Tibial nerve (tissue), 4 donors: ENCODE results near the gene SPDYE4. TPM values are rescaled to one million over a fixed set of nuclear protein-coding genes. Genes with fewer than 3 reads are reported as not detected.

Source experiments
- DNase-seq, 2 donors: peaks; one replicate each; pipeline ENCODE4 v3.0.0-alpha.2; 2019; ENCODE audit warnings: low spot score in 2 of 2
- H3K27ac ChIP-seq, 4 donors: fragments of 200-600 bp; sonication (generic) in 3 of 4; one replicate each; pipeline ENCODE4 v1.5.1; 2017 to 2019; ENCODE audit warnings: mild to moderate bottlenecking in 1 of 4
- H3K27me3 ChIP-seq, 2 donors: fragments of 200-600 bp; sonication (generic) in 1 of 2; one replicate each; pipeline versions ENCODE4 v1.5.1 to v1.6.0; 2017 to 2019
- H3K36me3 ChIP-seq, 3 donors: fragments of 200-600 bp; sonication (generic); one replicate each; pipeline ENCODE4 v1.5.1; 2018 to 2019
- H3K4me1 ChIP-seq, 4 donors: fragments of 200-600 bp; sonication (generic) in 3 of 4; one replicate each; pipeline ENCODE4 v1.5.1; 2017 to 2019
- H3K4me3 ChIP-seq, 4 donors: fragments of 200-600 bp; sonication (generic) in 3 of 4; one replicate each; pipeline ENCODE4 v1.5.1; 2017 to 2019; ENCODE audit warnings: mild to moderate bottlenecking in 1 of 4, moderate library complexity in 1 of 4
- H3K9me3 ChIP-seq, 4 donors: fragments of 200-600 bp; sonication (generic) in 3 of 4; one replicate each; pipeline ENCODE4 v1.5.1; 2017 to 2019
- CTCF ChIP-seq, 5 experiments: fragments of 200-600 bp in 3 of 5; fragments of 450-650 bp in 2 of 5; sonication (generic) in 3 of 5; IDR thresholded peaks; one replicate each; pipeline ENCODE4 v1.5.1; 2016 to 2019; ENCODE audit warnings: antibody characterized with exemption in 5 of 5, mild to moderate bottlenecking in 3 of 5, moderate library complexity in 2 of 5
- EP300 ChIP-seq, 2 donors: sonication (generic); formaldehyde crosslinking; IDR thresholded peaks; one replicate each; pipeline ENCODE4 v1.6.1; 2017; ENCODE audit warnings: antibody characterized with exemption in 2 of 2, mild to moderate bottlenecking in 1 of 2
- POLR2A ChIP-seq, 2 donors: fragments of 450-650 bp; IDR thresholded peaks; one replicate each; pipeline ENCODE4 v1.6.1; 2017; ENCODE audit warnings: antibody characterized with exemption in 2 of 2, mild to moderate bottlenecking in 2 of 2, moderate library complexity in 2 of 2
- WGBS, 2 donors: methylation state at CpG; one replicate each; pipeline ENCODE4 v1.1.5; 2018; 5-methylcytosine and 5-hydroxymethylcytosine counted together
- total RNA-seq, 4 donors: library from RNA; depleted of rRNA; stranded (reverse); fragments of >200 nt; gene quantifications; one replicate each; pipeline ENCODE4 v1.1.0, GENCODE V29; 2016

SPDYE4 gene
- total RNA-seq, 4 donors from 2014 or later, result not detected

GRCh38 chr17:8781776-8782175, 23.4 kb upstream of the SPDYE4 start:
- Histone ChIP-seq H3K4me3 (no peak overlapping the region), H3K9me3 (peaks cover 0 to 4% (median 0%) of the 10 kb centered on the region in 4 donors), H3K36me3 (no peaks in the 10 kb centered on the region), H3K27me3 (no peaks in the 10 kb centered on the region), H3K4me1 (peaks cover 0 to 12% (median 0%) of the 10 kb centered on the region in 4 donors), H3K27ac (no peak overlapping the region)
- 64 to 83% methylated on average over 4 of the region's 4 CpGs for WGBS, 2 donors
- no peak for DNase-seq
- TF ChIP-seq POLR2A (IDR thresholded peaks at IDR 0.05), result no peak
- TF ChIP-seq CTCF (IDR thresholded peaks at IDR 0.05), result no peak
- peak in 1 of 2 donors; percentile 21 for TF ChIP-seq EP300 (IDR thresholded peaks at IDR 0.05)

GRCh38 chr17:8776881-8777280, 18.5 kb upstream of the SPDYE4 start:
- no peak overlapping the region for H3K27ac ChIP-seq
- DNase-seq, result no peak
- TF ChIP-seq POLR2A (IDR thresholded peaks at IDR 0.05), result no peak
- peak in 1 of 2 donors; percentile 3 for TF ChIP-seq EP300 (IDR thresholded peaks at IDR 0.05)
- peaks cover 0 to 14% (median 0%) of the 10 kb centered on the region in 4 donors for H3K9me3 ChIP-seq
- WGBS, 2 donors, result 56% methylated on average over 1 of the region's 1 CpG
- no peak overlapping the region for H3K4me3 ChIP-seq
- peaks cover 0 to 14% (median 0%) of the 10 kb centered on the region in 4 donors for H3K4me1 ChIP-seq
- no peaks in the 10 kb centered on the region for H3K36me3 ChIP-seq
- H3K27me3 ChIP-seq, result no peaks in the 10 kb centered on the region

- Histone ChIP-seq H3K27ac (no peak overlapping the region), H3K36me3 (no peaks in the 10 kb centered on the region), H3K4me1 (peaks cover 0 to 14% (median 0%) of the 10 kb centered on the region in 4 donors), H3K9me3 (peaks cover 0 to 14% (median 0%) of the 10 kb centered on the region in 4 donors), H3K27me3 (no peaks in the 10 kb centered on the region), H3K4me3 (no peak overlapping the region)
- DNase-seq, result no peak
- TF ChIP-seq EP300 (IDR thresholded peaks at IDR 0.05), result no peak
- TF ChIP-seq POLR2A (IDR thresholded peaks at IDR 0.05), result no peak
- no peak for TF ChIP-seq CTCF (IDR thresholded peaks at IDR 0.05)
Measured at GRCh38 chr17:8776248-8776647, 17.9 kb upstream of the SPDYE4 start.

GRCh38 chr17:8766731-8767130, 8.4 kb upstream of the SPDYE4 start:
- H3K27ac ChIP-seq, result no peak overlapping the region
- no peak overlapping the region for H3K4me3 ChIP-seq
- no peak for TF ChIP-seq EP300 (IDR thresholded peaks at IDR 0.05)
- no peak for TF ChIP-seq POLR2A (IDR thresholded peaks at IDR 0.05)
- no peak for TF ChIP-seq CTCF (IDR thresholded peaks at IDR 0.05)
- no peak for DNase-seq
- 76% methylated on average over 2 of the region's 2 CpGs for WGBS, 2 donors
- H3K4me1 ChIP-seq, result no peaks in the 10 kb centered on the region
- no peaks in the 10 kb centered on the region for H3K9me3 ChIP-seq
- no peaks in the 10 kb centered on the region for H3K27me3 ChIP-seq
- no peaks in the 10 kb centered on the region for H3K36me3 ChIP-seq

- Histone ChIP-seq H3K9me3 (no peaks in the 10 kb centered on the region), H3K4me1 (no peaks in the 10 kb centered on the region), H3K36me3 (no peaks in the 10 kb centered on the region), H3K27ac (no peak overlapping the region), H3K4me3 (no peak overlapping the region), H3K27me3 (no peaks in the 10 kb centered on the region)
- no peak for DNase-seq
- TF ChIP-seq CTCF (IDR thresholded peaks at IDR 0.05) (no peak), POLR2A (IDR thresholded peaks at IDR 0.05) (no peak), EP300 (IDR thresholded peaks at IDR 0.05) (no peak)
- 83 to 90% methylated on average over 8 of the region's 8 CpGs for WGBS, 2 donors
Measured at GRCh38 chr17:8762012-8762411, 3.7 kb upstream of the SPDYE4 start.

- no peak for TF ChIP-seq EP300 (IDR thresholded peaks at IDR 0.05)
- no peak for TF ChIP-seq POLR2A (IDR thresholded peaks at IDR 0.05)
- TF ChIP-seq CTCF (IDR thresholded peaks at IDR 0.05), result no peak
- H3K4me3 ChIP-seq, result no peak overlapping the region
- DNase-seq, result no peak
- no peak overlapping the region for H3K27ac ChIP-seq
- 75 to 81% methylated on average over 13 of the region's 13 CpGs for WGBS, 2 donors
- no peaks in the 10 kb centered on the region for H3K4me1 ChIP-seq
- no peaks in the 10 kb centered on the region for H3K9me3 ChIP-seq
- no peaks in the 10 kb centered on the region for H3K36me3 ChIP-seq
- peaks cover 0 to 5% of the 10 kb centered on the region in 2 donors for H3K27me3 ChIP-seq
Measured at GRCh38 chr17:8757189-8757588, 1.2 kb downstream of the SPDYE4 start.
